Fibroblast of lung (primary cell): ENCODE results near the gene KLHL8.

ENCODE experiments used
- EZH2 ChIP-seq: IDR thresholded peaks from 2 replicates; pipeline ENCODE4 v1.5.1; 2012; ENCODE audit warnings: low read length, control low read depth, mild to moderate bottlenecking; ENCODE audit errors: missing control alignments
- TF ChIP-seq, protein P1 (sequence below), 2 donors: IDR thresholded peaks in 1 of 2; conservative IDR thresholded peaks in 1 of 2; 1 replicate in 1 of 2; 2 replicates in 1 of 2; pipeline ENCODE4 v1.5.1; 2011 to 2012; ENCODE audit warnings: low read length in 2 of 2, control low read depth in 1 of 2, inconsistent platforms in 1 of 2, low read depth in 1 of 2, mild to moderate bottlenecking in 1 of 2

DNA sequence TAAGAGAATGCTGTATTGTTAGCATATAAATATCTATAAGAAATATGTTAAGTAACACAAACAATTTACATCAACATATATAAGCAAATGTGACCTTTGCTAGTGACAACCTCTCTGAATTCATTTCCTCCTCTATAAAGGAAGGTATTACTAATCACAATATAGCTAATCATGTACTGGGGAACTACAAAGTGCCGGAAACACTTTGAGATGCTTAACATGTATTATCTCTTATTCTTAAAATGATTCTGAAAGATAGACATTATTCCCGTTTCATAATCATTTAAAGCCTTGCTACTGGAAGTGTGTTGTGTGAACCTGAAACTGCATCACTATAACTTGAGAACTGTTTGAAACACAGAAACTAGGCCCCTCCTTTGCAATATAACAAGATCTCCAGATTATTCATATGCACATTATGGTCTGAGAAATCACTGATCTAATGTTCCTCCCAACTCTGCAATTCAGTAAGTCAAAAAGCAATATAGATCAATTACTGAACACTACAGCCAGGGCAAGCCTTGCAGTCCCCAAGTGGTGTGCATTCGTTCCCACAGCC lies 54.0 kb downstream of the KLHL8 start:
- no peak for TF ChIP-seq EZH2
- TF ChIP-seq, protein P1, sequence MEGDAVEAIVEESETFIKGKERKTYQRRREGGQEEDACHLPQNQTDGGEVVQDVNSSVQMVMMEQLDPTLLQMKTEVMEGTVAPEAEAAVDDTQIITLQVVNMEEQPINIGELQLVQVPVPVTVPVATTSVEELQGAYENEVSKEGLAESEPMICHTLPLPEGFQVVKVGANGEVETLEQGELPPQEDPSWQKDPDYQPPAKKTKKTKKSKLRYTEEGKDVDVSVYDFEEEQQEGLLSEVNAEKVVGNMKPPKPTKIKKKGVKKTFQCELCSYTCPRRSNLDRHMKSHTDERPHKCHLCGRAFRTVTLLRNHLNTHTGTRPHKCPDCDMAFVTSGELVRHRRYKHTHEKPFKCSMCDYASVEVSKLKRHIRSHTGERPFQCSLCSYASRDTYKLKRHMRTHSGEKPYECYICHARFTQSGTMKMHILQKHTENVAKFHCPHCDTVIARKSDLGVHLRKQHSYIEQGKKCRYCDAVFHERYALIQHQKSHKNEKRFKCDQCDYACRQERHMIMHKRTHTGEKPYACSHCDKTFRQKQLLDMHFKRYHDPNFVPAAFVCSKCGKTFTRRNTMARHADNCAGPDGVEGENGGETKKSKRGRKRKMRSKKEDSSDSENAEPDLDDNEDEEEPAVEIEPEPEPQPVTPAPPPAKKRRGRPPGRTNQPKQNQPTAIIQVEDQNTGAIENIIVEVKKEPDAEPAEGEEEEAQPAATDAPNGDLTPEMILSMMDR (conservative IDR thresholded peaks at IDR 0.05 in 1 of 2, IDR thresholded peaks at IDR 0.05 in 1 of 2; ENCODE audit: low read depth in 1 of 2, low read length in 2 of 2): no peak
